Eye (tissue), 1 donor: Measurements from ENCODE around the gene KDM1B.
"Not testable (repeated sequence)": the region's sequence is repeated elsewhere in the genome, so short reads cannot be mapped to it uniquely, and the experiment has no call there.

Experiments used
- DNase-seq: peaks from one replicate; pipeline ENCODE4 v3.0.0-alpha.2; 2015

The KDM1B gene

GRCh38 chr6:18203786-18204185 lies 48.6 kb downstream of the KDM1B start:
- no peak for DNase-seq

- no peak for DNase-seq
These were observed 49.5 kb downstream of the KDM1B start for GRCh38 chr6:18204691-18205090.

GRCh38 chr6:18206591-18206990 lies 51.4 kb downstream of the KDM1B start:
- DNase-seq: no peak

GRCh38 chr6:18207438-18207837 lies 52.2 kb downstream of the KDM1B start:
- DNase-seq: no peak

- no peak for DNase-seq
These were observed 52.7 kb downstream of the KDM1B start for GRCh38 chr6:18207949-18208348.

GRCh38 chr6:18208778-18209177 lies 53.6 kb downstream of the KDM1B start:
- not testable (repeated sequence) for DNase-seq

GRCh38 chr6:18209539-18210197 lies 54.4 kb downstream of the KDM1B start:
- no peak for DNase-seq

- DNase-seq: no peak
These were observed 55.5 kb downstream of the KDM1B start for GRCh38 chr6:18210707-18211106.

- no peak for DNase-seq
These were observed 56.1 kb downstream of the KDM1B start for GRCh38 chr6:18211338-18211737.

- DNase-seq: no peak
These were observed 57.0 kb downstream of the KDM1B start for GRCh38 chr6:18212231-18212630.

- DNase-seq: no peak
These were observed 58.2 kb downstream of the KDM1B start for GRCh38 chr6:18213439-18213838.

- no peak for DNase-seq
These were observed 58.8 kb downstream of the KDM1B start for GRCh38 chr6:18214003-18214402.

- DNase-seq: no peak
These were observed 60.2 kb downstream of the KDM1B start for GRCh38 chr6:18215436-18215835.

- no peak for DNase-seq
These were observed 61.2 kb downstream of the KDM1B start for GRCh38 chr6:18216411-18216810.

GRCh38 chr6:18218233-18218632 lies 63.0 kb downstream of the KDM1B start:
- DNase-seq: no peak

- DNase-seq: no peak
These were observed 64.4 kb downstream of the KDM1B start for GRCh38 chr6:18219591-18219990.

GRCh38 chr6:18221288-18221615 lies 66.0 kb downstream of the KDM1B start:
- no peak for DNase-seq

GRCh38 chr6:18226451-18227105 lies 71.4 kb downstream of the KDM1B start:
- peak; percentile 71 for DNase-seq

- DNase-seq: not testable (repeated sequence)
These were observed 71.9 kb downstream of the KDM1B start for GRCh38 chr6:18227166-18227565.

- not testable (repeated sequence) for DNase-seq
These were observed 73.4 kb downstream of the KDM1B start for GRCh38 chr6:18228590-18228989.

- DNase-seq: not testable (repeated sequence)
These were observed 76.6 kb downstream of the KDM1B start for GRCh38 chr6:18231856-18232255.

GRCh38 chr6:18233770-18234169 lies 78.5 kb downstream of the KDM1B start:
- not testable (repeated sequence) for DNase-seq

GRCh38 chr6:18234564-18234963 lies 79.3 kb downstream of the KDM1B start:
- no peak for DNase-seq

GRCh38 chr6:18235524-18235923 lies 80.3 kb downstream of the KDM1B start:
- DNase-seq: no peak

GRCh38 chr6:18237167-18237566 lies 81.9 kb downstream of the KDM1B start:
- DNase-seq: no peak
